Measurements from ENCODE around the gene TSSC4.

The TSSC4 gene

GRCh38 chr11:2423157-2424025 is 22.8 kb downstream of the TSSC4 start:
- Histone ChIP-seq H3K4me3 (ENCODE audit: low read length) (no peak overlapping the region), H3K9me2 (replicated peaks; ENCODE audit: control insufficient read depth, low read length) (no peaks in the 10 kb centered on the region), H3K9me3 (ENCODE audit: control insufficient read depth, insufficient read depth, low read length) (no peaks in the 10 kb centered on the region), H3K27me3 (ENCODE audit: control insufficient read depth, low read length) (no peaks in the 10 kb centered on the region), H3K27ac (ENCODE audit: low read depth, low read length) (no peak overlapping the region), H3K4me1 (ENCODE audit: control insufficient read depth, low read length) (no peaks in the 10 kb centered on the region), H3F3A (ENCODE audit: control insufficient read depth, insufficient read depth) (no peaks in the 10 kb centered on the region), H3K4me2 (ENCODE audit: low read length) (no peak overlapping the region), H3K36me3 (ENCODE audit: control insufficient read depth, low read length) (no peaks in the 10 kb centered on the region), H4K20me1 (ENCODE audit: control insufficient read depth, insufficient read depth, low read depth, low read length) (no peaks in the 10 kb centered on the region), H3K79me2 (ENCODE audit: control insufficient read depth, low read length) (no peaks in the 10 kb centered on the region)
- TF ChIP-seq EZH2phosphoT487 (IDR thresholded peaks at IDR 0.05; ENCODE audit: borderline replicate concordance, low read length) (no peak), CTCF (IDR thresholded peaks at IDR 0.05; ENCODE audit: low read depth, low read length, poor library complexity, severe bottlenecking) (no peak)

- H3K27me3 ChIP-seq (ENCODE audit: control insufficient read depth, low read length) = no peaks in the 10 kb centered on the region
- H3K27ac ChIP-seq (ENCODE audit: low read depth, low read length) = no peak overlapping the region
- H3K9me2 ChIP-seq (replicated peaks; ENCODE audit: control insufficient read depth, low read length) = no peaks in the 10 kb centered on the region
- H3K36me3 ChIP-seq (ENCODE audit: control insufficient read depth, low read length) = no peaks in the 10 kb centered on the region
- no peaks in the 10 kb centered on the region for H3K9me3 ChIP-seq (ENCODE audit: control insufficient read depth, insufficient read depth, low read length)
- no peaks in the 10 kb centered on the region for H3F3A ChIP-seq (ENCODE audit: control insufficient read depth, insufficient read depth)
- no peaks in the 10 kb centered on the region for H3K79me2 ChIP-seq (ENCODE audit: control insufficient read depth, low read length)
- TF ChIP-seq EZH2phosphoT487 (IDR thresholded peaks at IDR 0.05; ENCODE audit: borderline replicate concordance, low read length) (no peak), CTCF (IDR thresholded peaks at IDR 0.05; ENCODE audit: low read depth, low read length, poor library complexity, severe bottlenecking) (no peak)
- no peaks in the 10 kb centered on the region for H3K4me1 ChIP-seq (ENCODE audit: control insufficient read depth, low read length)
- no peaks in the 10 kb centered on the region for H4K20me1 ChIP-seq (ENCODE audit: control insufficient read depth, insufficient read depth, low read depth, low read length)
- no peak overlapping the region for H3K4me3 ChIP-seq (ENCODE audit: low read length)
- H3K4me2 ChIP-seq (ENCODE audit: low read length) = no peak overlapping the region
These were observed 24.4 kb downstream of the TSSC4 start for GRCh38 chr11:2424811-2425495.

- Histone ChIP-seq H3K79me2 (ENCODE audit: control insufficient read depth, low read length) (no peaks in the 10 kb centered on the region), H4K20me1 (ENCODE audit: control insufficient read depth, insufficient read depth, low read depth, low read length) (no peaks in the 10 kb centered on the region), H3K36me3 (ENCODE audit: control insufficient read depth, low read length) (no peaks in the 10 kb centered on the region), H3K27ac (ENCODE audit: low read depth, low read length) (no peak overlapping the region), H3K27me3 (ENCODE audit: control insufficient read depth, low read length) (no peaks in the 10 kb centered on the region), H3K4me3 (ENCODE audit: low read length) (no peak overlapping the region), H3K9me2 (replicated peaks; ENCODE audit: control insufficient read depth, low read length) (no peaks in the 10 kb centered on the region), H3K9me3 (ENCODE audit: control insufficient read depth, insufficient read depth, low read length) (no peaks in the 10 kb centered on the region), H3K4me1 (ENCODE audit: control insufficient read depth, low read length) (no peaks in the 10 kb centered on the region), H3F3A (ENCODE audit: control insufficient read depth, insufficient read depth) (no peaks in the 10 kb centered on the region), H3K4me2 (ENCODE audit: low read length) (no peak overlapping the region)
- TF ChIP-seq EZH2phosphoT487 (IDR thresholded peaks at IDR 0.05; ENCODE audit: borderline replicate concordance, low read length) (no peak), CTCF (IDR thresholded peaks at IDR 0.05; ENCODE audit: low read depth, low read length, poor library complexity, severe bottlenecking) (no peak)
These were observed 25.0 kb downstream of the TSSC4 start for GRCh38 chr11:2425506-2425905.

Measured in DOHH2 (cell line).